Measurements from ENCODE around the gene TRIM75. TPM values are rescaled to one million over a fixed set of nuclear protein-coding genes. Genes with fewer than 3 reads are reported as not detected.

The TRIM75 gene
- total RNA-seq, 1 experiment from 2014 or later, result not detected

GRCh38 chr4:165095291-165095690 is 41.6 kb downstream of the TRIM75 start:
- H3K4me2 ChIP-seq, result no peak overlapping the region
- TF ChIP-seq CTCF (conservative IDR thresholded peaks at IDR 0.05), result no peak
- no peak for TF ChIP-seq EZH2 (IDR thresholded peaks at IDR 0.05; ENCODE audit: low read depth)
- H3K4me3 ChIP-seq, result no peak overlapping the region
- no peak overlapping the region for H3K27ac ChIP-seq
- H3K27me3 ChIP-seq (ENCODE audit: insufficient read depth, low read depth), result no peaks in the 10 kb centered on the region
- no peaks in the 10 kb centered on the region for H3F3A ChIP-seq (ENCODE audit: insufficient read depth, low read depth)
- H3K9me3 ChIP-seq (ENCODE audit: insufficient read depth, low read depth), result no peaks in the 10 kb centered on the region
- BruUV-seq (replicated peaks), result no TSS peak
- ChIA-PET POLR2A (ENCODE audit: unreplicated experiment) (no interaction called here), CTCF (interaction anchor here (0.7 kb wide), 1 partner anchor 19 kb away, joined by 3 read pairs; no protein-coding TSS in a partner anchor)
- H3K79me2 ChIP-seq (ENCODE audit: low read depth), result no peaks in the 10 kb centered on the region
- DNase-seq, result no peak
- H2AFZ ChIP-seq, result no peak overlapping the region
- no peaks in the 10 kb centered on the region for H4K20me1 ChIP-seq (ENCODE audit: insufficient read depth)
- no peaks in the 10 kb centered on the region for H3K36me3 ChIP-seq (ENCODE audit: low read depth)
- no peaks in the 10 kb centered on the region for H3K9me2 ChIP-seq (ENCODE audit: insufficient read depth)
- intact Hi-C loops (cut with micrococcal nuclease; ENCODE audit: unreplicated experiment), result loop anchor here (5.0 kb wide), 1 partner anchor 328 kb away; no protein-coding TSS in a partner anchor
- no peaks in the 10 kb centered on the region for H3K4me1 ChIP-seq (replicated peaks; ENCODE audit: insufficient read depth)

- Histone ChIP-seq H3K36me3 (ENCODE audit: low read depth) (no peaks in the 10 kb centered on the region), H3K9me3 (ENCODE audit: insufficient read depth, low read depth) (no peaks in the 10 kb centered on the region), H3K4me1 (replicated peaks; ENCODE audit: insufficient read depth) (no peaks in the 10 kb centered on the region), H3K27me3 (ENCODE audit: insufficient read depth, low read depth) (no peaks in the 10 kb centered on the region), H3K79me2 (ENCODE audit: low read depth) (no peaks in the 10 kb centered on the region), H3K27ac (no peak overlapping the region), H3F3A (ENCODE audit: insufficient read depth, low read depth) (no peaks in the 10 kb centered on the region), H2AFZ (no peak overlapping the region), H3K4me3 (no peak overlapping the region), H3K9me2 (ENCODE audit: insufficient read depth) (no peaks in the 10 kb centered on the region), H4K20me1 (ENCODE audit: insufficient read depth) (no peaks in the 10 kb centered on the region), H3K4me2 (no peak overlapping the region)
- intact Hi-C loops (cut with micrococcal nuclease; ENCODE audit: unreplicated experiment), result loop anchor here (2.0 to 5.0 kb wide), 2 partner anchors 329 to 1546 kb away; no protein-coding TSS in a partner anchor
- BruUV-seq (replicated peaks), result no TSS peak
- no peak for DNase-seq
- peak; percentile 64 for TF ChIP-seq CTCF (conservative IDR thresholded peaks at IDR 0.05)
- no peak for TF ChIP-seq EZH2 (IDR thresholded peaks at IDR 0.05; ENCODE audit: low read depth)
- ChIA-PET POLR2A (ENCODE audit: unreplicated experiment) (interaction anchor here (0.7 kb wide), 1 partner anchor 856 kb away, joined by 5 read pairs; no protein-coding TSS in a partner anchor), CTCF (interaction anchor here (0.5 to 1.6 kb wide), 6 partner anchors 11 to 1546 kb away, joined by 3 to 10 read pairs (median 4); no protein-coding TSS in a partner anchor)
These were observed 43.1 kb downstream of the TRIM75 start for GRCh38 chr4:165096776-165097175.

- BruUV-seq (replicated peaks), result no TSS peak
These were observed 48.0 kb downstream of the TRIM75 start for GRCh38 chr4:165101641-165102040.

More at GRCh38 chr4:165101641-165102040, 48.0 kb downstream of the TRIM75 start:
- CTCF ChIA-PET, result no interaction called here
- Histone ChIP-seq H3K36me3 (ENCODE audit: low read depth) (no peaks in the 10 kb centered on the region), H3F3A (ENCODE audit: insufficient read depth, low read depth) (no peaks in the 10 kb centered on the region), H4K20me1 (ENCODE audit: insufficient read depth) (no peaks in the 10 kb centered on the region), H3K79me2 (ENCODE audit: low read depth) (no peaks in the 10 kb centered on the region), H3K27ac (no peak overlapping the region), H2AFZ (no peak overlapping the region), H3K27me3 (ENCODE audit: insufficient read depth, low read depth) (no peaks in the 10 kb centered on the region), H3K4me2 (no peak overlapping the region), H3K9me2 (ENCODE audit: insufficient read depth) (no peaks in the 10 kb centered on the region), H3K9me3 (ENCODE audit: insufficient read depth, low read depth) (no peaks in the 10 kb centered on the region), H3K4me1 (replicated peaks; ENCODE audit: insufficient read depth) (no peaks in the 10 kb centered on the region), H3K4me3 (no peak overlapping the region)
- POLR2A ChIA-PET (ENCODE audit: unreplicated experiment), result no interaction called here
- DNase-seq, result no peak
- TF ChIP-seq CTCF (conservative IDR thresholded peaks at IDR 0.05) (no peak), EZH2 (IDR thresholded peaks at IDR 0.05; ENCODE audit: low read depth) (no peak)
- intact Hi-C loops (cut with micrococcal nuclease; ENCODE audit: unreplicated experiment), result no loop called here
